ENCODE results near the gene ZNF726.
"Not testable (repeated sequence)": the region's sequence is repeated elsewhere in the genome, so short reads cannot be mapped to it uniquely, and the experiment has no call there.

Gene ZNF726

GRCh38 chr19:23943411-23943810 lies 28.7 kb downstream of the ZNF726 start:
- Histone ChIP-seq H3K9ac (ENCODE audit: low read length) (no peak overlapping the region), H3K4me3 (ENCODE audit: low read length) (no peak overlapping the region), H3K27me3 (replicated peaks; ENCODE audit: control insufficient read depth, insufficient read depth, low read length) (no peaks in the 10 kb centered on the region), H3K36me3 (ENCODE audit: control insufficient read depth, insufficient read depth, low read length, severe bottlenecking) (no peaks in the 10 kb centered on the region), H3K9me3 (ENCODE audit: control insufficient read depth, low read length) (peaks cover 24% of the 10 kb centered on the region), H3K4me1 (ENCODE audit: control insufficient read depth, insufficient read depth, low read length) (no peaks in the 10 kb centered on the region)
- no peak for DNase-seq (ENCODE audit: low read depth)

- Histone ChIP-seq H3K27me3 (replicated peaks; ENCODE audit: control insufficient read depth, insufficient read depth, low read length) (no peaks in the 10 kb centered on the region), H3K4me1 (ENCODE audit: control insufficient read depth, insufficient read depth, low read length) (no peaks in the 10 kb centered on the region)
- peak; percentile 13 for DNase-seq (ENCODE audit: low read depth)
Measured at GRCh38 chr19:23946569-23946968, 31.9 kb downstream of the ZNF726 start.

DNA sequence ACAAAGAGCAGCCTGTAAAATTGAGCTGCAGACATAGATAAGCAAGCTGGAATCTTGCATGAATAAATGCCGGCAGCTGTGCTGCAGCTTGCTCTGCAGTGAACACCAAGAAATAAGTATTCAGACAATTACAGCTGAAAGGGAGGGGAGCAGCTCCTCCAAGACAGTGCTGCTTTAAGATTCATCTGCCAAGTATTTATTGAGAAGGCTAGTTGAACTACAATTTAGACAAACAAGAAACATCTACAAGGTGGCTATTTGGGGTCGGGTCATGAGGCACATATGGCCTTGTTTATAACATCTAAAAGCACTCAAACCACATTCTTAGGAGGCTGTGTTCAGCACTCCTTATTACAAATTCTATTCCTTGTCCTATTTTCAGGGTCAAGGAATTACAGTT lies 34.9 kb downstream of the ZNF726 start:
- Histone ChIP-seq H3K4me1 (ENCODE audit: control insufficient read depth, insufficient read depth, low read length) (no peaks in the 10 kb centered on the region), H3K27me3 (replicated peaks; ENCODE audit: control insufficient read depth, insufficient read depth, low read length) (no peaks in the 10 kb centered on the region), H3K4me3 (ENCODE audit: low read length) (no peak overlapping the region), H3K9ac (ENCODE audit: low read length) (no peak overlapping the region), H3K36me3 (ENCODE audit: control insufficient read depth, insufficient read depth, low read length, severe bottlenecking) (no peaks in the 10 kb centered on the region), H3K9me3 (ENCODE audit: control insufficient read depth, low read length) (peaks cover 12% of the 10 kb centered on the region)
- DNase-seq (ENCODE audit: low read depth) = peak; percentile 3

More at GRCh38 chr19:23946569-23946968, 31.9 kb downstream of the ZNF726 start:
- Histone ChIP-seq H3K9me3 (ENCODE audit: control insufficient read depth, low read length) (peaks cover 13% of the 10 kb centered on the region), H3K9ac (ENCODE audit: low read length) (no peak overlapping the region), H3K36me3 (ENCODE audit: control insufficient read depth, insufficient read depth, low read length, severe bottlenecking) (no peaks in the 10 kb centered on the region), H3K4me3 (ENCODE audit: low read length) (no peak overlapping the region)

DNA sequence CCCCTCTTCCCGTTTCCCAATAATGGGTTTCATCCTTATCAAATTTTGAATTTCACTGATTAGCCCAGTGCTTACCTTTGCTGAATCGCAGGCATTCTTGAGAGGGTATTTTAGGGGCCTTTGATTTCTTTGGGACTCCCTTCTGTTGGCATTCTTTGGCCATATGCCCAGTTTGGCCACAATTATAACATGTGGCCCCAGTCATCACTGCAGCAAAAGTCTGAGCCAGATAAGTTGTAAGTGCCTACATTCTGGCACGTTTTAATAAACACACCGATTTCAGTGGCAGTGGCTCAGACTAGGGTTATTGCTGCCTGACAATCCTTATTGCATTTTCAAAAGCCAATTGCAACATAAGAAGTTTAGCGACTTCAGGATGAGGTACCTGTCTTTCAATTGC lies 41.4 kb downstream of the ZNF726 start:
- no peak overlapping the region for H3K9ac ChIP-seq (ENCODE audit: low read length)
- H3K9me3 ChIP-seq (ENCODE audit: control insufficient read depth, low read length) = peaks cover 3% of the 10 kb centered on the region
- DNase-seq (ENCODE audit: low read depth) = no peak
- no peaks in the 10 kb centered on the region for H3K36me3 ChIP-seq (ENCODE audit: control insufficient read depth, insufficient read depth, low read length, severe bottlenecking)
- no peak overlapping the region for H3K4me3 ChIP-seq (ENCODE audit: low read length)
- no peaks in the 10 kb centered on the region for H3K27me3 ChIP-seq (replicated peaks; ENCODE audit: control insufficient read depth, insufficient read depth, low read length)
- H3K4me1 ChIP-seq (ENCODE audit: control insufficient read depth, insufficient read depth, low read length) = no peaks in the 10 kb centered on the region

- Histone ChIP-seq H3K4me3 (ENCODE audit: low read length) (no peak overlapping the region), H3K36me3 (ENCODE audit: control insufficient read depth, insufficient read depth, low read length, severe bottlenecking) (no peaks in the 10 kb centered on the region), H3K4me1 (ENCODE audit: control insufficient read depth, insufficient read depth, low read length) (no peaks in the 10 kb centered on the region), H3K9ac (ENCODE audit: low read length) (no peak overlapping the region), H3K27me3 (replicated peaks; ENCODE audit: control insufficient read depth, insufficient read depth, low read length) (no peaks in the 10 kb centered on the region), H3K9me3 (ENCODE audit: control insufficient read depth, low read length) (peaks cover 10% of the 10 kb centered on the region)
- DNase-seq (ENCODE audit: low read depth) = peak; percentile 65
Measured at GRCh38 chr19:23957660-23958281, 43.1 kb downstream of the ZNF726 start.

GRCh38 chr19:23963396-23963795 lies 48.7 kb downstream of the ZNF726 start:
- H3K4me3 ChIP-seq (ENCODE audit: low read length); H3K4me1 ChIP-seq (ENCODE audit: control insufficient read depth, insufficient read depth, low read length); DNase-seq (ENCODE audit: low read depth); H3K9ac ChIP-seq (ENCODE audit: low read length); H3K9me3 ChIP-seq (ENCODE audit: control insufficient read depth, low read length); H3K27me3 ChIP-seq (replicated peaks; ENCODE audit: control insufficient read depth, insufficient read depth, low read length); H3K36me3 ChIP-seq (ENCODE audit: control insufficient read depth, insufficient read depth, low read length, severe bottlenecking): not testable (repeated sequence)

GRCh38 chr19:23963881-23964280 lies 49.2 kb downstream of the ZNF726 start:
- not testable (repeated sequence) for DNase-seq (ENCODE audit: low read depth); H3K9me3 ChIP-seq (ENCODE audit: control insufficient read depth, low read length); H3K4me1 ChIP-seq (ENCODE audit: control insufficient read depth, insufficient read depth, low read length); H3K4me3 ChIP-seq (ENCODE audit: low read length); H3K27me3 ChIP-seq (replicated peaks; ENCODE audit: control insufficient read depth, insufficient read depth, low read length); H3K36me3 ChIP-seq (ENCODE audit: control insufficient read depth, insufficient read depth, low read length, severe bottlenecking); H3K9ac ChIP-seq (ENCODE audit: low read length)

DNA sequence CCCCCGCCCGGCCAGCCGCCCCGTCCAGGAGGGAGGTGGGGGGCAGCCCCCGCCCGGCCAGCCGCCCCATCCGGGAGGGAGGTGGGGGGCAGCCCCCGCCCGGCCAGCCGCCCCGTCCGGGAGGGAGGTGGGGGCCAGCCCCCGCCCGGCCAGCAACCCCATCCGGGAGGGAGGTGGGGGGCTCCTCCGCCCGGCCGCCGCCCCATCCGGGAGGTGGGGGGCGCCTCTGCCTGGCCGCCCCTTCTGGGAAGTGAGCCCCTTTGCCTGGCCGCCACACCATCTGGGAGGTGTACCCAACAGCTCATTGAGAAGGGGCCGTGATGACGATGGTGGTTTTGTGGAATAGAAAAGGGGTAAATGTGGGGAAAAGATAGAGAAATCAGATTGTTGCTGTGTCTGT lies 49.6 kb downstream of the ZNF726 start:
- not testable (repeated sequence) for H3K4me1 ChIP-seq (ENCODE audit: control insufficient read depth, insufficient read depth, low read length); H3K4me3 ChIP-seq (ENCODE audit: low read length); DNase-seq (ENCODE audit: low read depth); H3K27me3 ChIP-seq (replicated peaks; ENCODE audit: control insufficient read depth, insufficient read depth, low read length); H3K9ac ChIP-seq (ENCODE audit: low read length); H3K36me3 ChIP-seq (ENCODE audit: control insufficient read depth, insufficient read depth, low read length, severe bottlenecking); H3K9me3 ChIP-seq (ENCODE audit: control insufficient read depth, low read length)

DNA sequence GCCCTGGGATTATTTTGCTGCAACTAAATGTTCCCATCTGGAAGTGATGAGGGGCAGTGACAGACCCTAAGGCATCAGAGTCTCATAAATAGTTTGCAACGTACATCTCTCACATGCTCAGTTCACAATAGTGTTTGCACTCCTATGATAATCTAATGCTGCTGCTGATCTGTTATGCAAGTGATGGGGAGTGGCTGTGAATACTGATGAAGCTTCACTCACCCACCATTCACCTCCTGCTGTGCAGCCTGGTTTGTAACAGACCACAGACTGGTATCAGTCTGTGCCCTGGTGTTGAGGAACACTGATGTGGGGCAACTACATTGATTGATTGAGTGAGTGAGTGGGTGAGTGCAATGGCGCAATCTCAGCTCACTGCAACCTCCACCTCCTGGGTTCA lies 54.9 kb downstream of the ZNF726 start:
- H3K9ac ChIP-seq (ENCODE audit: low read length) = no peak overlapping the region
- no peaks in the 10 kb centered on the region for H3K4me1 ChIP-seq (ENCODE audit: control insufficient read depth, insufficient read depth, low read length)
- no peaks in the 10 kb centered on the region for H3K36me3 ChIP-seq (ENCODE audit: control insufficient read depth, insufficient read depth, low read length, severe bottlenecking)
- H3K9me3 ChIP-seq (ENCODE audit: control insufficient read depth, low read length) = peaks cover 3% of the 10 kb centered on the region
- DNase-seq (ENCODE audit: low read depth) = no peak
- H3K4me3 ChIP-seq (ENCODE audit: low read length) = no peak overlapping the region
- no peaks in the 10 kb centered on the region for H3K27me3 ChIP-seq (replicated peaks; ENCODE audit: control insufficient read depth, insufficient read depth, low read length)

- no peak for DNase-seq (ENCODE audit: low read depth)
- no peaks in the 10 kb centered on the region for H3K36me3 ChIP-seq (ENCODE audit: control insufficient read depth, insufficient read depth, low read length, severe bottlenecking)
- H3K9ac ChIP-seq (ENCODE audit: low read length) = no peak overlapping the region
- H3K9me3 ChIP-seq (ENCODE audit: control insufficient read depth, low read length) = peaks cover 3% of the 10 kb centered on the region
- no peak overlapping the region for H3K4me3 ChIP-seq (ENCODE audit: low read length)
- H3K27me3 ChIP-seq (replicated peaks; ENCODE audit: control insufficient read depth, insufficient read depth, low read length) = no peaks in the 10 kb centered on the region
- H3K4me1 ChIP-seq (ENCODE audit: control insufficient read depth, insufficient read depth, low read length) = no peaks in the 10 kb centered on the region
Measured at GRCh38 chr19:23971598-23971997, 56.9 kb downstream of the ZNF726 start.

GRCh38 chr19:23972161-23972560 lies 57.5 kb downstream of the ZNF726 start:
- Histone ChIP-seq H3K27me3 (replicated peaks; ENCODE audit: control insufficient read depth, insufficient read depth, low read length) (no peaks in the 10 kb centered on the region), H3K4me1 (ENCODE audit: control insufficient read depth, insufficient read depth, low read length) (no peaks in the 10 kb centered on the region), H3K9ac (ENCODE audit: low read length) (no peak overlapping the region), H3K4me3 (ENCODE audit: low read length) (no peak overlapping the region), H3K9me3 (ENCODE audit: control insufficient read depth, low read length) (peaks cover 3% of the 10 kb centered on the region), H3K36me3 (ENCODE audit: control insufficient read depth, insufficient read depth, low read length, severe bottlenecking) (no peaks in the 10 kb centered on the region)
- DNase-seq (ENCODE audit: low read depth) = no peak

GRCh38 chr19:23974941-23975340 lies 60.3 kb downstream of the ZNF726 start:
- Histone ChIP-seq H3K4me1 (ENCODE audit: control insufficient read depth, insufficient read depth, low read length) (no peaks in the 10 kb centered on the region), H3K4me3 (ENCODE audit: low read length) (no peak overlapping the region), H3K9me3 (ENCODE audit: control insufficient read depth, low read length) (peaks cover 3% of the 10 kb centered on the region), H3K27me3 (replicated peaks; ENCODE audit: control insufficient read depth, insufficient read depth, low read length) (no peaks in the 10 kb centered on the region), H3K36me3 (ENCODE audit: control insufficient read depth, insufficient read depth, low read length, severe bottlenecking) (no peaks in the 10 kb centered on the region), H3K9ac (ENCODE audit: low read length) (no peak overlapping the region)
- DNase-seq (ENCODE audit: low read depth) = no peak

Data from adipocyte (in vitro differentiated cells).